Osteocyte (in vitro differentiated cells): ENCODE results near the gene UBE2L3. TPM values are rescaled to one million over a fixed set of nuclear protein-coding genes. Genes with fewer than 3 reads are reported as not detected.

Source experiments
- DNase-seq: peaks from one replicate; pipeline ENCODE4 v3.0.0; 2021; ENCODE audit warnings: mixed read lengths; ENCODE audit not compliant: unreplicated experiment; ENCODE audit errors: extremely low spot score
- H3K27ac Mint-ChIP-seq: one replicate; pipeline ENCODE4 v1.8.0; 2021; ENCODE audit warnings: mild to moderate bottlenecking, mixed read lengths; ENCODE audit not compliant: unreplicated experiment
- H3K27me3 Mint-ChIP-seq: one replicate; pipeline ENCODE4 v1.8.0; 2021; ENCODE audit warnings: mixed read lengths; ENCODE audit not compliant: unreplicated experiment
- H3K36me3 Mint-ChIP-seq: one replicate; pipeline ENCODE4 v1.8.0; 2021; ENCODE audit warnings: mixed read lengths; ENCODE audit not compliant: unreplicated experiment
- H3K4me1 Mint-ChIP-seq: one replicate; pipeline ENCODE4 v1.8.0; 2021; ENCODE audit warnings: mixed read lengths; ENCODE audit not compliant: unreplicated experiment
- H3K4me3 Mint-ChIP-seq: one replicate; pipeline ENCODE4 v1.8.0; 2021; ENCODE audit warnings: mild to moderate bottlenecking, moderate library complexity, mixed read lengths; ENCODE audit not compliant: unreplicated experiment
- H3K9me3 Mint-ChIP-seq: one replicate; pipeline ENCODE4 v1.8.0; 2021; ENCODE audit warnings: mixed read lengths; ENCODE audit not compliant: unreplicated experiment
- total RNA-seq: library from RNA; stranded (reverse); gene quantifications from 2 replicates; pipeline ENCODE4 v1.2.1, GENCODE V29; 2021
- TF ChIP-seq, protein P1 (sequence below): fragments of 200-600 bp; sonication (generic); IDR thresholded peaks from 2 replicates; pipeline ENCODE4 v1.5.0; 2021; ENCODE audit warnings: antibody characterized with exemption, mild to moderate bottlenecking, moderate library complexity

The UBE2L3 gene
- total RNA-seq, 1 donor from 2014 or later = 57.1 TPM

DNA sequence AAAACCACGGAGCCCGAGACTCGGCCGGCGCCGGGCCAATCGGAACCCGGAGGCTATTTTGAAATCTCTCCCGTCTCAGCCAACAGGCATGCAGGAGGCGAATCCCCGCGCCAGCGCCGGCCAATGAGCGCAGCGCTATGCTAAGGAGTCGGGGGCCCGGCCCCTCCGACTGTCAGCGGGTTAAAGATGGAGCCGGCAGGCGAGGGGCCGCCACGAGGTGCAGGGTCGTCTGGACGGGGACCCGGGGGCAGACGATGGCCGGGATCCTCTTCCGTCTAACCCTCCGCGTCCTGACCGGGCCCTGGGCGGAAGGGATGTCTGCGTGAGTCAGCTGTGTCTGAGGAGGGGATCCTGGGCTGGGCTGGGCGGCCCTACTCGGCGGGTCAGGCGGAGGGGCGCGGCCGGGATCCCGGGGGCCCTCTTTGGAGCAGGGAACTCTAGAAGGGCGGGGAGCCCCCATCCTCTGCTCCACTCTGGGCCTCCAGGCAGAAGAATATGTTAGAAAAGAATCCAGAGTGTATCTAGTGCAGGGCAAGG lies 84.6 kb downstream of the UBE2L3 start:
- H3K4me1 Mint-ChIP-seq = peaks cover 18% of the 10 kb centered on the region
- DNase-seq = peak; percentile 96
- H3K27me3 Mint-ChIP-seq = no peaks in the 10 kb centered on the region
- H3K4me3 Mint-ChIP-seq = peak overlapping the region; percentile 90
- H3K9me3 Mint-ChIP-seq = no peaks in the 10 kb centered on the region
- H3K36me3 Mint-ChIP-seq = no peaks in the 10 kb centered on the region
- peak overlapping the region; percentile 79 for H3K27ac Mint-ChIP-seq
- TF ChIP-seq, protein P1, sequence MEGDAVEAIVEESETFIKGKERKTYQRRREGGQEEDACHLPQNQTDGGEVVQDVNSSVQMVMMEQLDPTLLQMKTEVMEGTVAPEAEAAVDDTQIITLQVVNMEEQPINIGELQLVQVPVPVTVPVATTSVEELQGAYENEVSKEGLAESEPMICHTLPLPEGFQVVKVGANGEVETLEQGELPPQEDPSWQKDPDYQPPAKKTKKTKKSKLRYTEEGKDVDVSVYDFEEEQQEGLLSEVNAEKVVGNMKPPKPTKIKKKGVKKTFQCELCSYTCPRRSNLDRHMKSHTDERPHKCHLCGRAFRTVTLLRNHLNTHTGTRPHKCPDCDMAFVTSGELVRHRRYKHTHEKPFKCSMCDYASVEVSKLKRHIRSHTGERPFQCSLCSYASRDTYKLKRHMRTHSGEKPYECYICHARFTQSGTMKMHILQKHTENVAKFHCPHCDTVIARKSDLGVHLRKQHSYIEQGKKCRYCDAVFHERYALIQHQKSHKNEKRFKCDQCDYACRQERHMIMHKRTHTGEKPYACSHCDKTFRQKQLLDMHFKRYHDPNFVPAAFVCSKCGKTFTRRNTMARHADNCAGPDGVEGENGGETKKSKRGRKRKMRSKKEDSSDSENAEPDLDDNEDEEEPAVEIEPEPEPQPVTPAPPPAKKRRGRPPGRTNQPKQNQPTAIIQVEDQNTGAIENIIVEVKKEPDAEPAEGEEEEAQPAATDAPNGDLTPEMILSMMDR = no peak

DNA sequence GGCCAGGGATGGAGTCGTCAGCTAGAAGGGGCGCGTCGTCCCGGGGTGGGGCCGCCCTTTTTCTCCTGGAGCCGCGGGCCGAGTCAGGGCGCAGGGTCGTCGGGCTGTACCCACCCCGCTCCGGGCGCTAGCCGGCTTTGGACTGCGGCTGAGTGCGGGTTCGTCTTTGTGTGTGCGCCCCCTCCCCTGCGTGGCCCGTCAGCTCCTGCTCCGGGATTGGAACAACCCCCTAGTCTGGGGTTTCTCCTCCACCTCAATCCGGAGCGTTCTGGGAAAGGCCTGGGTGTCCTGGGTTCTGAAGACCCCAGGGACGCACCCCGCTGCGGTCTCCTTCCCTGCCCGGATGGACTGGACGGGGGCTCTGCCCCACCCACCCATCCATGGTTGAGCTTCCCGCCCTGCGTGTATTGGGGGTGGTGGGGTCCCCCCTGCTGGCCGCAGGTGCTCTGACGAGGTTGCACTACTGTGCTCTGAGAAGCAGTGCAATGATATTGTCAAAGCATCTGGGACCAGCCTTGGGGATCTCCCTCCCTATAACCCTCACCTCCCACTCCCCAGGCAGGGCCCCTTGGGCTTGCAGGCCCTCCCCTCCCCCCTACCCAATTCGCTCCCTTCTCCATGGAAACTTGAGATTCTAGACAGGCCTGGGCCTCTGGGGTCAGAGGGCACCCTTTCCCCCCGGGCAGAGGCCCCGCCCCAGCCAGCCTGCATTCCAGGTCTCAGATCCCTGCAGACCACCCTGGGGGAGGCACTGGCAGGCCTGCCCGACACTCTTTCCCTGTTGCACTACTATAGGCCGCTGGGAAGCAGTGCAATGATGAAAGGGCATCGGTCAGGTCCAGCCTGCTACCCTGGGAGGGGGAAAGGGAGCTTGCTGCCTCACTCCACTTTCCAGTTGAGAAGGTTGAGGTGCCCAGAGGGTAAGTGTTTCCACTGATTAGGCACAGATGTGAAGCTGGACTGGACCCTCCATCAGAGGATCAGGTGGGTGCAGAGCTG lies 85.3 kb downstream of the UBE2L3 start:
- H3K27ac Mint-ChIP-seq = no peak overlapping the region
- H3K4me3 Mint-ChIP-seq = peak overlapping the region; percentile 90
- DNase-seq = no peak
- no peaks in the 10 kb centered on the region for H3K36me3 Mint-ChIP-seq
- TF ChIP-seq, protein P1 = no peak
- H3K4me1 Mint-ChIP-seq = peaks cover 20% of the 10 kb centered on the region
- no peaks in the 10 kb centered on the region for H3K27me3 Mint-ChIP-seq
- no peaks in the 10 kb centered on the region for H3K9me3 Mint-ChIP-seq

DNA sequence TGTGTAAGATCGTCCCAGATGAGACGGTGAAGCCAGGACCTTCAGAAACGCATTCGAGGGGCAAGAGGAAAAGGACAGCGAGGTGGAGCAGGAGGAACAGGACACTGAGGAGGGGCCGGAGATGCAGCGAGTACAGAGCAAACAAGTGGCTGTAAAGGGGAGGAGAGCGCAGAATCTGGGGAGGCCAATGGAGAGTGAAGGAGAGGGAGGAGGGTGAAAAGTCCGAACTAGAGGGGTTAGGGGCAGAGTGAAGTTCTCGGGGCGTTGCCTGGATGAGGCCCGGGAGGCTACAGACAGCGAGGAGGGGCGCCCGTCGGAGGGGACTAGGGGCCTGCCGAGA lies 89.5 kb downstream of the UBE2L3 start:
- TF ChIP-seq, protein P1 = no peak
- H3K4me3 Mint-ChIP-seq = peak overlapping the region; percentile 65
- no peaks in the 10 kb centered on the region for H3K36me3 Mint-ChIP-seq
- H3K4me1 Mint-ChIP-seq = peaks cover 10% of the 10 kb centered on the region
- H3K9me3 Mint-ChIP-seq = no peaks in the 10 kb centered on the region
- no peak for DNase-seq
- H3K27ac Mint-ChIP-seq = peak overlapping the region; percentile 52
- H3K27me3 Mint-ChIP-seq = no peaks in the 10 kb centered on the region

DNA sequence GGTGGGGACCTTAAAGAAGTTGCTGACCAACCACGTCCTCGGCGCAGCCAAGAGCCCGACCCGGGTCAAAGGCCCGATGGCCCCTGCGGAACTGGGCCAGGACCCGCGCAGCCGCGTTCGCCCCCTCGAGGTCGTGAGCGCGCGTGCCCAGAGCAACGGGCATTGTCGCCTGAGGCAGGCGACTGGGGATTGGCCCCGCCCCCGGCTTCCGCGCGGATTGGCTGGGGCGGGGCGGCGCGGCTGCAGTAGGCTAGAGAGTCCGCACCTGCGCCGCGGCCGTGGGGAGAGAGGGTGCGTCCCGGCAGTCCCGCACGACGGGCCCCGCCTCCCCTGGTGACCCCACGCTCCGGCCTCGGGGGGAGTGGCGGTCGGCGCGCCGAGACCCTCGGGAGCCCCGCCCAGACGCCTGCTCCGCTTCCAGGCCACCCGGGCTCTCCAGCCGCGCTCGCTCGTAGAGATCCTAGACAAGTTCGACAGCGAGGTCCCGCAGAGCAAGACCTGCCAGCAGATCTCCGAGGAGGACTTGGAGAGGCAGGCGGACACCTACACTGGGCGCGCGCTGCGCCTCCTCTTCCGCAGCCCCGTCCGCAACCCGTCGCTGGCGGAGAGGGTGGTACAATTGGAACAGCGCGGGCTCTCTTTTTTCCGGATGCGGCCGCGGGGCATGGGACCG lies 90.0 kb downstream of the UBE2L3 start:
- Mint-ChIP-seq H3K9me3 (no peaks in the 10 kb centered on the region), H3K4me3 (peak overlapping the region; percentile 76), H3K27ac (no peak overlapping the region), H3K27me3 (no peaks in the 10 kb centered on the region), H3K4me1 (peaks cover 10% of the 10 kb centered on the region), H3K36me3 (no peaks in the 10 kb centered on the region)
- TF ChIP-seq, protein P1 = no peak
- no peak for DNase-seq
